Peyer's patch (tissue), 4 donors: ENCODE results near the gene KLRK1. TPM values are rescaled to one million over a fixed set of nuclear protein-coding genes. Genes with fewer than 3 reads are reported as not detected.
"Not testable (repeated sequence)": the region's sequence is repeated elsewhere in the genome, so short reads cannot be mapped to it uniquely, and the experiment has no call there.

Experiments
- DNase-seq, 3 donors: peaks; one replicate each; pipeline ENCODE4 v3.0.0-alpha.2; 2017 to 2019
- H3K27ac ChIP-seq, 4 donors: fragments of 200-600 bp; sonication (generic); one replicate each; pipeline ENCODE4 v1.5.1; 2016 to 2019
- H3K27me3 ChIP-seq, 2 donors: fragments of 200-600 bp; sonication (generic); one replicate each; pipeline ENCODE4 v1.5.1; 2019
- H3K36me3 ChIP-seq, 3 donors: fragments of 200-600 bp; sonication (generic); one replicate each; pipeline ENCODE4 v1.5.1; 2016 to 2019
- H3K4me1 ChIP-seq, 4 donors: fragments of 200-600 bp; sonication (generic); one replicate each; pipeline ENCODE4 v1.5.1; 2016 to 2019
- H3K4me3 ChIP-seq, 4 donors: fragments of 200-600 bp; sonication (generic); 1 replicate in 3 of 4; 2 replicates in 1 of 4; pipeline ENCODE4 v1.5.1; 2016 to 2019; ENCODE audit warnings: mild to moderate bottlenecking in 1 of 4
- H3K9me3 ChIP-seq, 4 donors: fragments of 200-600 bp; sonication (generic); one replicate each; pipeline ENCODE4 v1.5.1; 2016 to 2019; ENCODE audit warnings: mild to moderate bottlenecking in 1 of 4
- CTCF ChIP-seq, 6 experiments: fragments of 450-650 bp in 4 of 6; fragments of 200-600 bp in 2 of 6; sonication (generic) in 1 of 6; IDR thresholded peaks; one replicate each; pipeline ENCODE4 v1.5.1; 2017 to 2019; ENCODE audit warnings: antibody characterized with exemption in 6 of 6, mild to moderate bottlenecking in 3 of 6, moderate library complexity in 1 of 6
- POLR2A ChIP-seq, 2 donors: fragments of 450-650 bp; IDR thresholded peaks; one replicate each; pipeline ENCODE4 v1.5.1; 2017; ENCODE audit warnings: antibody characterized with exemption in 2 of 2, mild to moderate bottlenecking in 2 of 2, moderate library complexity in 2 of 2
- total RNA-seq, 4 donors: library from RNA; depleted of rRNA; stranded (reverse); fragments of >200 nt; gene quantifications; one replicate each; pipeline ENCODE4 v1.1.0, GENCODE V29; 2016

Gene KLRK1
- total RNA-seq, 4 donors from 2014 or later = 3.3 to 17.9 (median 6.6) TPM

- no peaks in the 10 kb centered on the region for H3K4me1 ChIP-seq
- TF ChIP-seq CTCF (IDR thresholded peaks at IDR 0.05) = no peak
- no peak for TF ChIP-seq POLR2A (IDR thresholded peaks at IDR 0.05)
- no peak for DNase-seq
- no peaks in the 10 kb centered on the region for H3K36me3 ChIP-seq
- no peaks in the 10 kb centered on the region for H3K9me3 ChIP-seq
- H3K27me3 ChIP-seq = no peaks in the 10 kb centered on the region
- H3K4me3 ChIP-seq = peak overlapping the region in 1 of 4 donors; percentile 4
- H3K27ac ChIP-seq = peak overlapping the region in 2 of 4 donors; percentile 4 to 7
Measured at GRCh38 chr12:10388624-10389413, 1.0 kb downstream of the KLRK1 start.

GRCh38 chr12:10387498-10387897 lies 2.3 kb downstream of the KLRK1 start:
- not testable (repeated sequence) for H3K36me3 ChIP-seq, H3K4me1 ChIP-seq, DNase-seq, H3K9me3 ChIP-seq, H3K27me3 ChIP-seq
- Histone ChIP-seq H3K27ac (peak overlapping the region in 3 of 4 donors; percentile 1 to 15 (median 4)), H3K4me3 (peak overlapping the region in 2 of 4 donors; percentile 8 to 15)

GRCh38 chr12:10386857-10387256 lies 3.0 kb downstream of the KLRK1 start:
- no peaks in the 10 kb centered on the region for H3K36me3 ChIP-seq
- TF ChIP-seq POLR2A (IDR thresholded peaks at IDR 0.05) (no peak), CTCF (IDR thresholded peaks at IDR 0.05) (no peak)
- H3K4me3 ChIP-seq = no peak overlapping the region
- no peak for DNase-seq
- H3K27me3 ChIP-seq = no peaks in the 10 kb centered on the region
- peak overlapping the region in 1 of 4 donors; percentile 4 for H3K27ac ChIP-seq
- H3K4me1 ChIP-seq = no peaks in the 10 kb centered on the region
- no peaks in the 10 kb centered on the region for H3K9me3 ChIP-seq

- H3K27me3 ChIP-seq = no peaks in the 10 kb centered on the region
- H3K27ac ChIP-seq = peak overlapping the region in 1 of 4 donors; percentile 0
- DNase-seq = no peak
- H3K36me3 ChIP-seq = no peaks in the 10 kb centered on the region
- H3K4me3 ChIP-seq = no peak overlapping the region
- no peaks in the 10 kb centered on the region for H3K4me1 ChIP-seq
- H3K9me3 ChIP-seq = no peaks in the 10 kb centered on the region
- no peak for TF ChIP-seq POLR2A (IDR thresholded peaks at IDR 0.05)
- no peak for TF ChIP-seq CTCF (IDR thresholded peaks at IDR 0.05)
Measured at GRCh38 chr12:10385166-10385613, 4.7 kb downstream of the KLRK1 start.

GRCh38 chr12:10384191-10384590 lies 5.7 kb downstream of the KLRK1 start:
- Histone ChIP-seq H3K9me3 (no peaks in the 10 kb centered on the region), H3K4me1 (no peaks in the 10 kb centered on the region), H3K4me3 (no peak overlapping the region), H3K27ac (no peak overlapping the region), H3K27me3 (no peaks in the 10 kb centered on the region), H3K36me3 (no peaks in the 10 kb centered on the region)
- no peak for DNase-seq
- no peak for TF ChIP-seq CTCF (IDR thresholded peaks at IDR 0.05)
- no peak for TF ChIP-seq POLR2A (IDR thresholded peaks at IDR 0.05)

- no peaks in the 10 kb centered on the region for H3K36me3 ChIP-seq
- no peaks in the 10 kb centered on the region for H3K9me3 ChIP-seq
- no peak for DNase-seq
- no peak overlapping the region for H3K27ac ChIP-seq
- no peaks in the 10 kb centered on the region for H3K27me3 ChIP-seq
- peak overlapping the region in 1 of 4 donors; percentile 12 for H3K4me3 ChIP-seq
- no peak for TF ChIP-seq POLR2A (IDR thresholded peaks at IDR 0.05)
- TF ChIP-seq CTCF (IDR thresholded peaks at IDR 0.05) = no peak
- H3K4me1 ChIP-seq = no peaks in the 10 kb centered on the region
Measured at GRCh38 chr12:10381928-10382628, 7.8 kb downstream of the KLRK1 start.

GRCh38 chr12:10378737-10379136 lies 11.1 kb downstream of the KLRK1 start:
- H3K36me3 ChIP-seq, H3K9me3 ChIP-seq, DNase-seq, H3K4me3 ChIP-seq, H3K27ac ChIP-seq, H3K4me1 ChIP-seq, H3K27me3 ChIP-seq: not testable (repeated sequence)
